ENCODE measurements around the gene SYT11. TPM values are rescaled to one million over a fixed set of nuclear protein-coding genes. Genes with fewer than 3 reads are reported as not detected.
"Not testable (repeated sequence)": the region's sequence is repeated elsewhere in the genome, so short reads cannot be mapped to it uniquely, and the experiment has no call there.

The SYT11 gene
- total and polyA plus RNA-seq, 4 experiments from 2014 or later, result 10.7 to 18.2 (median 16.8) TPM

DNA sequence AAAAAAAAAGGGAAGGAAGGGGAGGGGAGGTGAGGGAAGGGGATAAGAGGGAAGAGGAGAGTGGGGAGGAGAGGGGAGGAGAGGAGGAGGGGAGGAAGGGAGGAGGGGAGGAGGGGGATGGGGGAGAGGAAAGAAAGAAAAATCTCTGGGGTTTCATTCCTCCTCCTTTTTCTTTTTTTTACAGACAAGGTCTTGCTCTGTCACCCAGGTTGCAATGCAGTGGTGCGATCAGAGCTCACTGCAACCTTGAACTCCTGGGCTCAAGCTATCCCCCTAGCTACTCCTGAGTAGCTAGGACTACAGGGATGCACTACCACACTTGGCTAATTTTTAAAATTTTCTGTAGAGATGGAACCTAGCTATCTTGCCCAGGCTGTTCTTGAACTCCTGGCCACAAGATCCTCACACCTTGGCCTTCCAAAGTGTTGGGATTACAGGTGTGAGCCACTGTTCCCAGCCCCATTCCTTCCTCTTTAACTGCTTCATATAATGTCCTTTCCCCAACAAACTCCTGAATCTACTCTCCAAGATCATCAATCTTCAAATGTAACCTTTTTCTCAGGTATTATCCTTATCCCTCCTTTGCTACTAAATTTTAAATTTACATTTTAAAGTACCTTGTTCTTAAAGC is 25.6 kb upstream of the SYT11 start:
- Histone ChIP-seq H3K4me3 (ENCODE audit: low read length in 2 of 2) (no peak overlapping the region), H3K27me3 (ENCODE audit: insufficient read depth, low read length) (no peaks in the 10 kb centered on the region), H3K36me3 (ENCODE audit: insufficient read depth, low read length) (no peaks in the 10 kb centered on the region), H3K4me1 (ENCODE audit: insufficient read depth, low read length) (peaks cover 6% of the 10 kb centered on the region), H3K27ac (ENCODE audit: low read depth, low read length) (no peak overlapping the region), H3K9me3 (ENCODE audit: control insufficient read depth in 1 of 2, low read length in 2 of 2) (no peaks in the 10 kb centered on the region)
- H3K4me3 Mint-ChIP-seq, result no peak overlapping the region
- peak overlapping the region in 3 of 7 donors; percentile 31 to 65 (median 64) for H3K27ac Mint-ChIP-seq
- intact Hi-C loops (cut with micrococcal nuclease), result no loop called here
- DNase-seq, result no peak
- H3K9me3 Mint-ChIP-seq, result no peaks in the 10 kb centered on the region
- POLR2A ChIA-PET (ENCODE audit: partially characterized antibody), result no interaction called here
- CTCF ChIA-PET (ENCODE audit: partially characterized antibody), result no interaction called here
- no peaks in the 10 kb centered on the region for H3K27me3 Mint-ChIP-seq
- peaks cover 16 to 20% of the 10 kb centered on the region in 2 donors for H3K36me3 Mint-ChIP-seq
- peaks cover 21 to 32% (median 27%) of the 10 kb centered on the region in 4 donors for H3K4me1 Mint-ChIP-seq

GRCh38 chr1:155834296-155834926 is 25.0 kb upstream of the SYT11 start:
- H3K27ac ChIP-seq (ENCODE audit: low read depth, low read length), result no peak overlapping the region
- no peak for DNase-seq
- no peaks in the 10 kb centered on the region for H3K27me3 ChIP-seq (ENCODE audit: insufficient read depth, low read length)
- ChIA-PET CTCF (ENCODE audit: partially characterized antibody) (no interaction called here), POLR2A (ENCODE audit: partially characterized antibody) (no interaction called here)
- Mint-ChIP-seq H3K36me3 (peaks cover 16 to 20% of the 10 kb centered on the region in 2 donors), H3K4me1 (peaks cover 20 to 32% (median 27%) of the 10 kb centered on the region in 4 donors), H3K4me3 (no peak overlapping the region), H3K27ac (peak overlapping the region in 3 of 7 donors; percentile 31 to 65 (median 54)), H3K9me3 (no peaks in the 10 kb centered on the region), H3K27me3 (no peaks in the 10 kb centered on the region)
- intact Hi-C loops (cut with micrococcal nuclease), result no loop called here
- peaks cover 6% of the 10 kb centered on the region for H3K4me1 ChIP-seq (ENCODE audit: insufficient read depth, low read length)
- H3K4me3 ChIP-seq (ENCODE audit: low read length in 2 of 2), result no peak overlapping the region
- no peaks in the 10 kb centered on the region for H3K9me3 ChIP-seq (ENCODE audit: control insufficient read depth in 1 of 2, low read length in 2 of 2)
- no peaks in the 10 kb centered on the region for H3K36me3 ChIP-seq (ENCODE audit: insufficient read depth, low read length)

GRCh38 chr1:155834927-155835399 is 24.4 kb upstream of the SYT11 start:
- POLR2A ChIA-PET (ENCODE audit: partially characterized antibody); H3K9me3 ChIP-seq (ENCODE audit: control insufficient read depth in 1 of 2, low read length in 2 of 2); H3K4me1 ChIP-seq (ENCODE audit: insufficient read depth, low read length); intact Hi-C loops (cut with micrococcal nuclease); H3K36me3 ChIP-seq (ENCODE audit: insufficient read depth, low read length); H3K4me3 Mint-ChIP-seq; H3K27ac ChIP-seq (ENCODE audit: low read depth, low read length); CTCF ChIA-PET (ENCODE audit: partially characterized antibody); H3K27ac Mint-ChIP-seq; DNase-seq; H3K4me3 ChIP-seq (ENCODE audit: low read length in 2 of 2); H3K27me3 ChIP-seq (ENCODE audit: insufficient read depth, low read length); H3K27me3 Mint-ChIP-seq; H3K9me3 Mint-ChIP-seq: not testable (repeated sequence)
- H3K36me3 Mint-ChIP-seq, result peaks cover 12 to 18% of the 10 kb centered on the region in 2 donors
- peaks cover 20 to 35% (median 27%) of the 10 kb centered on the region in 4 donors for H3K4me1 Mint-ChIP-seq

DNA sequence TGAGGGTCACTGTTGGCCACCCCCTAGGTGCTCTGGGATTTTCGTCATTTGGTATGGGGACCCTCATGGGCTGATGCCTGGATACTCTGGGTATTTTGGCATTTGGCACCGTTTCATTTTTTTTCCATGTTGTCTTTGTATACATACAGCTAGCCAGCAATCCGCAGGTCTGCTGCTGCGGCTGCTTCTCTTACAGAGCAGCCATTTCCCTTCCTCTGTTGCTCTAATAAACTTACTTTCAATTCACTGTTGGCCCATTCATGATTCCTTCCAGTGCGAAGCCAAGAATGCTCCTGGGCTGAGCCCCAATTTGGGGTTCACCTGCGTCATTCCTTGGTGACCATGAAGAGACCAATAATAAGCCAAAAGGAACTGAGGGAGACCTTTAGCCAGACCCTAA is 23.8 kb upstream of the SYT11 start:
- ChIA-PET CTCF (ENCODE audit: partially characterized antibody) (no interaction called here), POLR2A (ENCODE audit: partially characterized antibody) (no interaction called here)
- Mint-ChIP-seq H3K27ac (peak overlapping the region in 1 of 7 donors; percentile 10), H3K9me3 (no peaks in the 10 kb centered on the region), H3K36me3 (peaks cover 12 to 19% of the 10 kb centered on the region in 2 donors), H3K27me3 (no peaks in the 10 kb centered on the region), H3K4me3 (no peak overlapping the region), H3K4me1 (peaks cover 23 to 41% (median 27%) of the 10 kb centered on the region in 4 donors)
- Histone ChIP-seq H3K4me3 (ENCODE audit: low read length in 2 of 2) (no peak overlapping the region), H3K4me1 (ENCODE audit: insufficient read depth, low read length) (peaks cover 6% of the 10 kb centered on the region), H3K27ac (ENCODE audit: low read depth, low read length) (no peak overlapping the region), H3K27me3 (ENCODE audit: insufficient read depth, low read length) (no peaks in the 10 kb centered on the region), H3K9me3 (ENCODE audit: control insufficient read depth in 1 of 2, low read length in 2 of 2) (no peaks in the 10 kb centered on the region), H3K36me3 (ENCODE audit: insufficient read depth, low read length) (no peaks in the 10 kb centered on the region)
- DNase-seq, result no peak
- intact Hi-C loops (cut with micrococcal nuclease), result no loop called here

DNA sequence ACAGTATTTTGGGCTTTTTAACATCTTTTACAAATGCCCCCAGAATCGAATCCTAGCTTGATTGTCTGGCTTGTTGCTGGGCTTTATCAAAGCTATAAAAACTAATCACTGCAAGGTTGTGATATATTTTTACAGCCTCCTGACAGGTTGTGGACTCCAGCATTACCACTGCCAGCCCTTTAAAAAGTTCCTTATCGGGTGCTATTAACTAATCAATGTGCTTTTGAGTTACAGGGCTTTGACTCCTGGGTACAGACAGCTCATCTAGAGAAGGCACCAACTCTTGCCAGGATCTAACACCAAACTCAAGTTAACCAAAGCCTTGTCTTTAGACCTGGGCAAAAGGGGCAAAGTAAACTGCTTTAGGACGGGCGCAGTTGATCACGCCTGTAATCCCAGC is 19.0 kb upstream of the SYT11 start:
- CTCF ChIA-PET (ENCODE audit: partially characterized antibody), result no interaction called here

GRCh38 chr1:155844860-155845421 is 14.4 kb upstream of the SYT11 start:
- Mint-ChIP-seq H3K27ac (peak overlapping the region in 6 of 7 donors; percentile 8 to 83 (median 50)), H3K36me3 (peaks cover 24 to 58% of the 10 kb centered on the region in 2 donors), H3K9me3 (no peaks in the 10 kb centered on the region)

More for the DNA sequence above, 19.0 kb upstream of the SYT11 start:
- Histone ChIP-seq H3K9me3 (ENCODE audit: control insufficient read depth in 1 of 2, low read length in 2 of 2) (no peaks in the 10 kb centered on the region), H3K27me3 (ENCODE audit: insufficient read depth, low read length) (no peaks in the 10 kb centered on the region), H3K4me1 (ENCODE audit: insufficient read depth, low read length) (peaks cover 24% of the 10 kb centered on the region), H3K36me3 (ENCODE audit: insufficient read depth, low read length) (no peaks in the 10 kb centered on the region), H3K4me3 (ENCODE audit: low read length in 2 of 2) (no peak overlapping the region), H3K27ac (ENCODE audit: low read depth, low read length) (no peak overlapping the region)
- no peak overlapping the region for H3K27ac Mint-ChIP-seq
- intact Hi-C loops (cut with micrococcal nuclease), result no loop called here
- no peak for DNase-seq
- no peaks in the 10 kb centered on the region for H3K27me3 Mint-ChIP-seq
- POLR2A ChIA-PET (ENCODE audit: partially characterized antibody), result interaction anchor here (1.0 to 1.8 kb wide), 2 partner anchors 17 to 63 kb away, joined by 3 to 6 read pairs; partner anchors contain the start of gene GON4L
- peaks cover 33 to 56% (median 39%) of the 10 kb centered on the region in 4 donors for H3K4me1 Mint-ChIP-seq
- no peaks in the 10 kb centered on the region for H3K9me3 Mint-ChIP-seq
- peaks cover 13 to 42% of the 10 kb centered on the region in 2 donors for H3K36me3 Mint-ChIP-seq
- no peak overlapping the region for H3K4me3 Mint-ChIP-seq

DNA sequence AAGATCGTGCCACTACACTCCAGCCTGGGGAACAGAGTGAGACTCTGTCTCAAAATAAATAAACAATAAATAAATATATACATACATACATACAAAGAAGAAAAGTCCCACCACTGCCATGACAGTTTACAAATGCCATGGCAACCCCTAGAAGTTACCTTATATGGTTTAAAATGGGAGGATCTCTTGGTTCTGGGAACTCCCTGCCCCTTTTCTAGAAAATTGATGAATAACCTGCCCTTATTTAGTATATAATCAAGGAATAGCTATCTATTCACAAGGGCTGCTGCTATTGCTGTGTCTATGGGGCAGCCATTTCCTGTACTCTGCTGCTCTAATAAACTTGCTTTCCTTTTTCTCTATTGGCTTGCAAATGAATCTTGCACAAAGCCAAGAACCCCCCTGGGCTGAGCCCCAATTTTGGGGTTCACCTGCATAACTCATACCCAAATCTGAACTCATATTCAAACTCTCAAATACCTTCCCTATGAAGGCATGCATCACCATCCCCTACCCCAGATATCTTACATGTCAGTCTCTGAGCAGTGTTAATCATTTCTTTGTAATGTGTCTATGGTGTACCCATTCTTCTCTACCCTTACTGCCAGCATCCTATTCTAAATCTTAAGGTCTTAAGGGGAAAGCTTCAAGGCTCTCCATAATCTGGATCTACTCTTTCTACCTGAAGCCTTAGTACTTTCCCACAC is 11.4 kb upstream of the SYT11 start:
- H3K4me1 Mint-ChIP-seq, result peaks cover 38 to 81% (median 53%) of the 10 kb centered on the region in 4 donors
- H3K27me3 Mint-ChIP-seq, result no peaks in the 10 kb centered on the region
- DNase-seq, result no peak
- Histone ChIP-seq H3K4me3 (ENCODE audit: low read length in 2 of 2) (no peak overlapping the region), H3K27ac (ENCODE audit: low read depth, low read length) (no peak overlapping the region), H3K9me3 (ENCODE audit: control insufficient read depth in 1 of 2, low read length in 2 of 2) (no peaks in the 10 kb centered on the region), H3K27me3 (ENCODE audit: insufficient read depth, low read length) (no peaks in the 10 kb centered on the region), H3K4me1 (ENCODE audit: insufficient read depth, low read length) (peaks cover 48% of the 10 kb centered on the region), H3K36me3 (ENCODE audit: insufficient read depth, low read length) (peaks cover 17% of the 10 kb centered on the region)
- ChIA-PET POLR2A (ENCODE audit: partially characterized antibody) (no interaction called here), CTCF (ENCODE audit: partially characterized antibody) (no interaction called here)
- H3K4me3 Mint-ChIP-seq, result peak overlapping the region in 3 of 8 donors; percentile 22 to 38 (median 37)
- H3K27ac Mint-ChIP-seq, result peak overlapping the region in 5 of 7 donors; percentile 38 to 92 (median 77)
- no peaks in the 10 kb centered on the region for H3K9me3 Mint-ChIP-seq
- H3K36me3 Mint-ChIP-seq, result peaks cover 37 to 71% of the 10 kb centered on the region in 2 donors
- intact Hi-C loops (cut with micrococcal nuclease), result no loop called here

More at GRCh38 chr1:155844860-155845421, 14.4 kb upstream of the SYT11 start:
- Histone ChIP-seq H3K27ac (ENCODE audit: low read depth, low read length) (no peak overlapping the region), H3K4me3 (ENCODE audit: low read length in 2 of 2) (no peak overlapping the region), H3K4me1 (ENCODE audit: insufficient read depth, low read length) (peaks cover 33% of the 10 kb centered on the region), H3K27me3 (ENCODE audit: insufficient read depth, low read length) (no peaks in the 10 kb centered on the region), H3K36me3 (ENCODE audit: insufficient read depth, low read length) (peaks cover 5% of the 10 kb centered on the region), H3K9me3 (ENCODE audit: control insufficient read depth in 1 of 2, low read length in 2 of 2) (no peaks in the 10 kb centered on the region)
- POLR2A ChIA-PET (ENCODE audit: partially characterized antibody), result no interaction called here
- intact Hi-C loops (cut with micrococcal nuclease), result no loop called here
- Mint-ChIP-seq H3K27me3 (no peaks in the 10 kb centered on the region), H3K4me3 (peak overlapping the region in 3 of 8 donors; percentile 3 to 34 (median 12)), H3K4me1 (peaks cover 35 to 68% (median 43%) of the 10 kb centered on the region in 4 donors)
- DNase-seq, result no peak
- CTCF ChIA-PET (ENCODE audit: partially characterized antibody), result no interaction called here
